Neutrophil (primary cell): ENCODE results near the gene GRPEL2.

ENCODE experiments used
- H3K27ac ChIP-seq: fragments of 200-600 bp; sonication (generic); 2 replicates; pipeline ENCODE4 v1.5.1; 2016; ENCODE audit warnings: mild to moderate bottlenecking, moderate library complexity
- H3K27me3 ChIP-seq: fragments of 200-600 bp; sonication (generic); 2 replicates; pipeline ENCODE4 v1.6.0; 2016; ENCODE audit warnings: mild to moderate bottlenecking
- H3K36me3 ChIP-seq: fragments of 200-600 bp; sonication (generic); 2 replicates; pipeline ENCODE4 v1.5.1; 2017
- H3K4me1 ChIP-seq, 2 experiments: fragments of 200-600 bp in 1 of 2; sonication (generic) in 1 of 2; 1 replicate in 1 of 2; 2 replicates in 1 of 2; pipeline versions ENCODE4 v1.5.1 to v1.6.1; 2013 to 2016; ENCODE audit warnings: low read depth in 1 of 2, low read length in 1 of 2, mild to moderate bottlenecking in 1 of 2, moderate library complexity in 1 of 2; ENCODE audit not compliant: control insufficient read depth in 1 of 2, insufficient read depth in 1 of 2
- H3K4me3 ChIP-seq, 2 experiments: fragments of 200-600 bp in 1 of 2; sonication (generic) in 1 of 2; 1 replicate in 1 of 2; 2 replicates in 1 of 2; pipeline ENCODE4 v1.5.1; 2013 to 2016; ENCODE audit warnings: low read depth in 1 of 2, low read length in 1 of 2, mild to moderate bottlenecking in 1 of 2, moderate library complexity in 1 of 2
- H3K9me3 ChIP-seq: fragments of 200-600 bp; sonication (generic); 2 replicates; pipeline ENCODE4 v1.5.1; 2016
- TF ChIP-seq, protein P1 (sequence below): fragments of 200-600 bp; sonication (generic); IDR thresholded peaks from 2 replicates; pipeline ENCODE4 v1.5.1; 2016; ENCODE audit warnings: antibody characterized with exemption

Gene GRPEL2

DNA sequence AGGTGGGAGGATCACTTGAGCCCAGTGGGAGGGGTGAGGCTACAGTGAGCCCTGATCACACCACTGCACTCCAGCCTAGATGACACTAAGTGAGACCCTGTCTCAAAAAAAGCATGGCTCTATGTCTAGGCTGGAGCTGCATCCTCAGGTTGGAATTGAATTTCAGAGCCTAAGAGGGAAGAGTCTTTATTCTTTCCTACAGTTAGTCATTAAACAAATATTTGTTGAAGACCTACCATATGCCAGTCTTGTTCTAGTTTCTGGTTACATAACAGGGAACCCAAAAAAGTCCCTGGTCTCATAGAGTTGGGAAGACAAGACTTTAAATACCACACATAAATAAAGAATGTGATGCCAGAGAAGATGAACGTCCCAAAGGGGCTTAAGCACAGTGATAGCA is 6.9 kb upstream of the GRPEL2 start:
- Histone ChIP-seq H3K4me3 (no peak overlapping the region), H3K27ac (no peak overlapping the region), H3K9me3 (no peaks in the 10 kb centered on the region), H3K4me1 (no peaks in the 10 kb centered on the region), H3K36me3 (no peaks in the 10 kb centered on the region), H3K27me3 (no peaks in the 10 kb centered on the region)
- TF ChIP-seq, protein P1, sequence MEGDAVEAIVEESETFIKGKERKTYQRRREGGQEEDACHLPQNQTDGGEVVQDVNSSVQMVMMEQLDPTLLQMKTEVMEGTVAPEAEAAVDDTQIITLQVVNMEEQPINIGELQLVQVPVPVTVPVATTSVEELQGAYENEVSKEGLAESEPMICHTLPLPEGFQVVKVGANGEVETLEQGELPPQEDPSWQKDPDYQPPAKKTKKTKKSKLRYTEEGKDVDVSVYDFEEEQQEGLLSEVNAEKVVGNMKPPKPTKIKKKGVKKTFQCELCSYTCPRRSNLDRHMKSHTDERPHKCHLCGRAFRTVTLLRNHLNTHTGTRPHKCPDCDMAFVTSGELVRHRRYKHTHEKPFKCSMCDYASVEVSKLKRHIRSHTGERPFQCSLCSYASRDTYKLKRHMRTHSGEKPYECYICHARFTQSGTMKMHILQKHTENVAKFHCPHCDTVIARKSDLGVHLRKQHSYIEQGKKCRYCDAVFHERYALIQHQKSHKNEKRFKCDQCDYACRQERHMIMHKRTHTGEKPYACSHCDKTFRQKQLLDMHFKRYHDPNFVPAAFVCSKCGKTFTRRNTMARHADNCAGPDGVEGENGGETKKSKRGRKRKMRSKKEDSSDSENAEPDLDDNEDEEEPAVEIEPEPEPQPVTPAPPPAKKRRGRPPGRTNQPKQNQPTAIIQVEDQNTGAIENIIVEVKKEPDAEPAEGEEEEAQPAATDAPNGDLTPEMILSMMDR: no peak

GRCh38 chr5:149340920-149341319 is 4.4 kb upstream of the GRPEL2 start:
- Histone ChIP-seq H3K27ac (no peak overlapping the region), H3K4me3 (no peak overlapping the region), H3K9me3 (no peaks in the 10 kb centered on the region), H3K4me1 (peaks cover 18 to 19% of the 10 kb centered on the region in 2 experiments), H3K36me3 (no peaks in the 10 kb centered on the region), H3K27me3 (no peaks in the 10 kb centered on the region)
- TF ChIP-seq, protein P1: no peak

- Histone ChIP-seq H3K27me3 (no peaks in the 10 kb centered on the region), H3K4me1 (peaks cover 26 to 27% of the 10 kb centered on the region in 2 experiments), H3K4me3 (no peak overlapping the region), H3K9me3 (no peaks in the 10 kb centered on the region), H3K27ac (no peak overlapping the region), H3K36me3 (no peaks in the 10 kb centered on the region)
- TF ChIP-seq, protein P1: no peak
Observed at GRCh38 chr5:149341876-149342275, 3.4 kb upstream of the GRPEL2 start.

GRCh38 chr5:149344151-149344550 is 1.1 kb upstream of the GRPEL2 start:
- TF ChIP-seq, protein P1: no peak
- Histone ChIP-seq H3K9me3 (no peaks in the 10 kb centered on the region), H3K27me3 (no peaks in the 10 kb centered on the region), H3K4me3 (no peak overlapping the region), H3K27ac (peak overlapping the region; percentile 80), H3K4me1 (peaks cover 33 to 39% of the 10 kb centered on the region in 2 experiments), H3K36me3 (peaks cover 13% of the 10 kb centered on the region)

DNA sequence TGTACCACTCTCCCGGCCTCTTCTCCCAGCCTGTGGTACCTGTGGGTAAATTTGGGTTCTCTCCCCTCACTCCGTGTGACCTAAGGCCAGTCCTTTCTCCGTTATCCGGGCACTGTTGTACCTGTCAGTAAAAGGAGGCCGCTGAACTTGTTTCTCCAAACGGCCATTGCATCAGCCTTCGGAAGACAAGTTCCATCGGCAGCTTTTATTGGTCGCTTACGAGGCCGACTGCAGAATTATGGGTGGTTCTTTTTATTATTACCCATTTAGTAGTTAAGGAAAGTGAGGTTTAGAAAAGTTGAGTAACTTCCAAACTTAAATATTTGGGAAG is 558 bp downstream of the GRPEL2 start:
- Histone ChIP-seq H3K9me3 (no peaks in the 10 kb centered on the region), H3K4me3 (peak overlapping the region; percentile 83 to 88), H3K4me1 (peaks cover 33 to 39% of the 10 kb centered on the region in 2 experiments), H3K36me3 (peaks cover 30% of the 10 kb centered on the region), H3K27me3 (no peaks in the 10 kb centered on the region), H3K27ac (peak overlapping the region; percentile 80)
- TF ChIP-seq, protein P1: no peak

DNA sequence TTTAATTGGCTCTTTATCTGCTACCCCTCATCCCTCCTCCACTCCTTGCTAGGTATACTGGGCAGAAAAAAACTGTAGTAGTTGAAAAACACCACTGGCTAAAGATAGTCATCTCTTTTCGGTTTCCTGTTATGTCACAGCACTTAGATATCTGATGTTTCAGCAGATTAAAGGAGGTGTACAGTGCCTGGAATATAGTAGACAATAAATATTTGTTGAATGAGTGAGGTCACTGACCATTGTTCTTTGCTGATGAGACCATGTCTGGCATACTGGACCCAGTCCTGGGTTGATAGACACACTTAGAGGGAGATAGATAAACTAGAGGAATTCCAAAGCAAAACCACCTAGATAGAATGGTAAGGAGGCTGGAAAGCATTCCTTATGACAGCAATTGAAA is 3.2 kb downstream of the GRPEL2 start:
- peaks cover 33 to 39% of the 10 kb centered on the region in 2 experiments for H3K4me1 ChIP-seq
- H3K27me3 ChIP-seq: no peaks in the 10 kb centered on the region
- TF ChIP-seq, protein P1: no peak
- no peak overlapping the region for H3K27ac ChIP-seq
- H3K9me3 ChIP-seq: no peaks in the 10 kb centered on the region
- peaks cover 57% of the 10 kb centered on the region for H3K36me3 ChIP-seq
- H3K4me3 ChIP-seq: no peak overlapping the region
